ENCODE measurements around the gene ASCC3.

Gene ASCC3

DNA sequence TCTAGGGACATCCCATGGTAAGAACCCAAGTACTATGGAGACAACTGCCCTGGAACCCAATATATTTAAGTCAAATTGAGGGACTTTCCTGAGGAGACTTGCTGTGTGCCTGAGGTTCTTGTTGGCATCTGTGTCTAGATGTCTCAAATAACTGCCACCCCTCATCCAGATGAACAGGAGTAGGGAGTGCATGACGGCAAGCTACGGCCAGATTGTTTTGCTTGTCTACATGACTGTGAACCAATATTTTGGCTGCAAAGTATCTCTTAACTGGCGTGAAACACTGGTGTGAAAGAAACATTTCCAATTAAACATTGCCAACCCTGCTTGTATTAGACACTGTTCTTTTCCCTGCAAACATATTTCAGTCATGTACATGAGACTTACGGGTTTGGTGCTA lies 364.0 kb downstream of the ASCC3 start:
- H4K20me1 ChIP-seq (ENCODE audit: insufficient read depth, low read length, poor library complexity, severe bottlenecking) = no peaks in the 10 kb centered on the region
- H3F3A ChIP-seq (ENCODE audit: low read depth) = no peaks in the 10 kb centered on the region
- no peak overlapping the region for H2AFZ ChIP-seq (ENCODE audit: low read length)
- H3K9me3 ChIP-seq (ENCODE audit: insufficient read depth, low read depth, low read length) = no peaks in the 10 kb centered on the region
- no peaks in the 10 kb centered on the region for H3K9me2 ChIP-seq (replicated peaks; ENCODE audit: low read depth, low read length)
- H3K4me3 ChIP-seq (ENCODE audit: low read length, poor library complexity, severe bottlenecking) = no peak overlapping the region
- H3K9ac ChIP-seq (ENCODE audit: low read depth, low read length, poor library complexity, severe bottlenecking) = no peak overlapping the region
- H3K79me2 ChIP-seq (ENCODE audit: insufficient read depth, low read length) = no peaks in the 10 kb centered on the region
- no peak overlapping the region for H3K4me2 ChIP-seq (ENCODE audit: low read depth, low read length, poor library complexity, severe bottlenecking)
- H3K27me3 ChIP-seq (ENCODE audit: insufficient read depth, low read length, poor library complexity, severe bottlenecking) = no peaks in the 10 kb centered on the region
- TF ChIP-seq, protein P1, sequence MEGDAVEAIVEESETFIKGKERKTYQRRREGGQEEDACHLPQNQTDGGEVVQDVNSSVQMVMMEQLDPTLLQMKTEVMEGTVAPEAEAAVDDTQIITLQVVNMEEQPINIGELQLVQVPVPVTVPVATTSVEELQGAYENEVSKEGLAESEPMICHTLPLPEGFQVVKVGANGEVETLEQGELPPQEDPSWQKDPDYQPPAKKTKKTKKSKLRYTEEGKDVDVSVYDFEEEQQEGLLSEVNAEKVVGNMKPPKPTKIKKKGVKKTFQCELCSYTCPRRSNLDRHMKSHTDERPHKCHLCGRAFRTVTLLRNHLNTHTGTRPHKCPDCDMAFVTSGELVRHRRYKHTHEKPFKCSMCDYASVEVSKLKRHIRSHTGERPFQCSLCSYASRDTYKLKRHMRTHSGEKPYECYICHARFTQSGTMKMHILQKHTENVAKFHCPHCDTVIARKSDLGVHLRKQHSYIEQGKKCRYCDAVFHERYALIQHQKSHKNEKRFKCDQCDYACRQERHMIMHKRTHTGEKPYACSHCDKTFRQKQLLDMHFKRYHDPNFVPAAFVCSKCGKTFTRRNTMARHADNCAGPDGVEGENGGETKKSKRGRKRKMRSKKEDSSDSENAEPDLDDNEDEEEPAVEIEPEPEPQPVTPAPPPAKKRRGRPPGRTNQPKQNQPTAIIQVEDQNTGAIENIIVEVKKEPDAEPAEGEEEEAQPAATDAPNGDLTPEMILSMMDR (conservative IDR thresholded peaks at IDR 0.05; ENCODE audit: low read length) = no peak
- no peak for TF ChIP-seq EZH2phosphoT487 (IDR thresholded peaks at IDR 0.05; ENCODE audit: borderline replicate concordance)
- peaks cover 15% of the 10 kb centered on the region; the same call in 1 of the 2 replicates for H3K36me3 ChIP-seq (ENCODE audit: insufficient read depth, low read length)
- no peaks in the 10 kb centered on the region for H3K4me1 ChIP-seq (ENCODE audit: insufficient read depth, low read length, poor library complexity, severe bottlenecking)

GRCh38 chr6:100514660-100515059 lies 366.5 kb downstream of the ASCC3 start:
- H3K9me3 ChIP-seq (ENCODE audit: insufficient read depth, low read depth, low read length) = no peaks in the 10 kb centered on the region
- no peak for TF ChIP-seq EZH2phosphoT487 (IDR thresholded peaks at IDR 0.05; ENCODE audit: borderline replicate concordance)
- TF ChIP-seq, protein P1 (conservative IDR thresholded peaks at IDR 0.05; ENCODE audit: low read length) = no peak
- H4K20me1 ChIP-seq (ENCODE audit: insufficient read depth, low read length, poor library complexity, severe bottlenecking) = no peaks in the 10 kb centered on the region
- H3K9me2 ChIP-seq (replicated peaks; ENCODE audit: low read depth, low read length) = no peaks in the 10 kb centered on the region
- no peaks in the 10 kb centered on the region for H3K27me3 ChIP-seq (ENCODE audit: insufficient read depth, low read length, poor library complexity, severe bottlenecking)
- H3K79me2 ChIP-seq (ENCODE audit: insufficient read depth, low read length) = no peaks in the 10 kb centered on the region
- peaks cover 25% of the 10 kb centered on the region; the same call in 1 of the 2 replicates for H3K36me3 ChIP-seq (ENCODE audit: insufficient read depth, low read length)
- H3K9ac ChIP-seq (ENCODE audit: low read depth, low read length, poor library complexity, severe bottlenecking) = no peak overlapping the region
- no peak overlapping the region for H3K4me3 ChIP-seq (ENCODE audit: low read length, poor library complexity, severe bottlenecking)
- no peak overlapping the region for H2AFZ ChIP-seq (ENCODE audit: low read length)
- no peaks in the 10 kb centered on the region for H3K4me1 ChIP-seq (ENCODE audit: insufficient read depth, low read length, poor library complexity, severe bottlenecking)
- no peaks in the 10 kb centered on the region for H3F3A ChIP-seq (ENCODE audit: low read depth)
- H3K4me2 ChIP-seq (ENCODE audit: low read depth, low read length, poor library complexity, severe bottlenecking) = no peak overlapping the region

DNA sequence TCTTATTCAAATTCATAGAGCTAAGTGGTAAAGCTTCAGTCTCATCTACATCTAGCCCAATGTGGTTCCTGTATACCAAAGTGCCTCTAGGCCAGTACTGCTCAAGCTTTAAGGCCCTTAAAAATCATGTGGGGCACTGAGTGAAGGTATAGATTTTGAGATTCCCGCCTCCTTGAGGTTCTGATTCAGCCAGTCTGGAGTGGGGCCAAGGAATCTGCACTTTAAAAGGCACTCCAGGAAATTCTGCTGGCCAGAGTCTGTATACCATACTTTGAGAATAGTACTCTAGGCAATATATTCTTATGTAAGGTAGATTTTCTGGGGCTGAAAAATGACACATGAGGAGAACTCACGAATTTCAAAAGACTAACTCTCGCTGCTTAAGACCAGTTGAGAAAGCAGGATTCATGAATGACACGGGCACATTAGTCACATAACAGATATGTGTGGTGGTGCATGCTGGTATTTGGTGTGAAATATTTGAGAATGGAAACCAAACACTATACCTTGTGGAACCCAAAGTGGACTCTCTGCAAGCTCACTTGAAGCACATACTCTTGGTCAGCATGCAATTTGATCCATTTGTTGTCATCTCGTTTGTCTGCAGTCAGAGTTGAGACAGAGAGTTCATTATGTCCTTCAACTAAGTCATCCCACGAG lies 368.8 kb downstream of the ASCC3 start:
- Histone ChIP-seq H3K36me3 (ENCODE audit: insufficient read depth, low read length) (peaks cover 25% of the 10 kb centered on the region; the same call in 1 of the 2 replicates), H3K4me1 (ENCODE audit: insufficient read depth, low read length, poor library complexity, severe bottlenecking) (no peaks in the 10 kb centered on the region), H3K4me2 (ENCODE audit: low read depth, low read length, poor library complexity, severe bottlenecking) (no peak overlapping the region), H3F3A (ENCODE audit: low read depth) (no peaks in the 10 kb centered on the region), H3K9ac (ENCODE audit: low read depth, low read length, poor library complexity, severe bottlenecking) (no peak overlapping the region), H4K20me1 (ENCODE audit: insufficient read depth, low read length, poor library complexity, severe bottlenecking) (no peaks in the 10 kb centered on the region), H3K27me3 (ENCODE audit: insufficient read depth, low read length, poor library complexity, severe bottlenecking) (no peaks in the 10 kb centered on the region), H2AFZ (ENCODE audit: low read length) (no peak overlapping the region), H3K9me2 (replicated peaks; ENCODE audit: low read depth, low read length) (no peaks in the 10 kb centered on the region), H3K9me3 (ENCODE audit: insufficient read depth, low read depth, low read length) (no peaks in the 10 kb centered on the region), H3K4me3 (ENCODE audit: low read length, poor library complexity, severe bottlenecking) (no peak overlapping the region), H3K79me2 (ENCODE audit: insufficient read depth, low read length) (no peaks in the 10 kb centered on the region)
- TF ChIP-seq, protein P1 (conservative IDR thresholded peaks at IDR 0.05; ENCODE audit: low read length) = no peak
- TF ChIP-seq EZH2phosphoT487 (IDR thresholded peaks at IDR 0.05; ENCODE audit: borderline replicate concordance) = no peak

Measured in Loucy (cell line).